K562 (cell line): ENCODE measurements around the gene GHSR.

Source experiments
- BRF2 ChIP-seq: IDR thresholded peaks from 3 replicates; pipeline ENCODE4 v1.6.1; 2011; ENCODE audit warnings: borderline replicate concordance, mild to moderate bottlenecking; ENCODE audit not compliant: insufficient read length, insufficient read depth
- PCBP2 ChIP-seq: fragments of 200-400 bp; formaldehyde crosslinking; IDR thresholded peaks from 2 replicates; pipeline ENCODE4 v1.6.1; 2018; ENCODE audit warnings: low read length, low read depth, mild to moderate bottlenecking, moderate library complexity; ENCODE audit not compliant: poor library complexity, severe bottlenecking
- SRSF3 ChIP-seq: fragments of 200-400 bp; formaldehyde crosslinking; IDR thresholded peaks from 2 replicates; pipeline ENCODE4 v1.6.1; 2016; ENCODE audit warnings: mild to moderate bottlenecking, low read length, moderate library complexity; ENCODE audit not compliant: insufficient read depth

DNA sequence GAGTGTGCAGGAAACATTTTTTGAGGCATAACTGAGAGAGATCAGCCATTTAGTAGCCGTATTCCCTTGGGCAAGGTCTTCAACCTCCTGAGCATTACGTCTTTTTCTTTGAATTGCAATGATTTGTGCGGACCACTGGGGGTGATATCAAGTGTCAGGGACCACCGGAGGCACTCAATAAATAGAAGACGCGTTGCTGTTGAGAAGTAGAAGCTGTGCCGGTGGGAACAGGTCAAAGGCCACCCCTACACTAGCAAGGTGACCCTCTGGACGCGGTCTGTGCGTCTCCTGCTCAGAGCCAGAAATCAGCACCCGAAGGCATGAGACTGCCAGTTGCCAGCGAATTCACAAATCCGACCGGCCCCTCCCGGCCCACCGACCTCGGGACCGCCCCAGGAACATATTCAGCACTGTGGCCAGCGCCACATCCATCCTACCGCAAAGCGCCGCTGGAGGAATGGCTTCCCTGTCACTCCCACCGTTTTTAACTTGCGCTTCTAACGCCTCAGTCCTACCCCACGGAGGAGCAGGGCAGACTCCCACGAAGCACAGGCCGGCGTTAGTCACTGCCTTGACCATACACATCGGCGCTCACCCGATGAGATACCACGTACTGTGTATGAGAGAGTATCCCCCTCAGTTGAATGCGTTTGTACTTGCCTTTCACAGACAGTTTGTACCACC is 1.4 kb upstream of the GHSR start:
- TF ChIP-seq PCBP2: no peak
- TF ChIP-seq SRSF3: no peak
- no peak for TF ChIP-seq BRF2
